Activated CD8-positive, alpha-beta T cell treated with anti-CD3 and anti-CD28 coated beads for 36 hours (primary cell): ENCODE measurements around the gene INPP5E. TPM values are rescaled to one million over a fixed set of nuclear protein-coding genes. Genes with fewer than 3 reads are reported as not detected.

ENCODE experiments used
- ATAC-seq: fragments of 200-7000 bp; cut with Tn5 transposase; one replicate; pipeline ENCODE4 v1.10.0; 2021; ENCODE audit warnings: mild to moderate bottlenecking, moderate library complexity
- CTCF ChIA-PET: fragments of 350-600 bp; sonication (Branson Sonifier 250); formaldehyde crosslinking; loops from one replicate; lab custom pipeline; 2021; ENCODE audit warnings: antibody characterized with exemption; lab: Charles Lee
- POLR2A ChIA-PET: fragments of 350-600 bp; sonication (Branson Sonifier 250); formaldehyde crosslinking; loops from one replicate; lab custom pipeline; 2021; ENCODE audit warnings: antibody characterized with exemption; lab: Charles Lee
- DNase-seq: peaks from one replicate; pipeline ENCODE4 v3.0.0-alpha.2; 2020
- H3K27ac Mint-ChIP-seq: one replicate; pipeline ENCODE4 v1.8.0; 2021; ENCODE audit warnings: mild to moderate bottlenecking, mixed read lengths
- H3K27me3 Mint-ChIP-seq: one replicate; pipeline ENCODE4 v1.8.0; 2021; ENCODE audit warnings: mixed read lengths
- H3K36me3 Mint-ChIP-seq: one replicate; pipeline ENCODE4 v1.8.0; 2021; ENCODE audit warnings: low read depth, mixed read lengths
- H3K4me1 Mint-ChIP-seq: one replicate; pipeline ENCODE4 v1.8.0; 2021; ENCODE audit warnings: low read depth, mixed read lengths
- H3K4me3 Mint-ChIP-seq: one replicate; pipeline ENCODE4 v1.8.0; 2021; ENCODE audit warnings: mild to moderate bottlenecking, moderate library complexity, mixed read lengths
- H3K9me3 Mint-ChIP-seq: one replicate; pipeline ENCODE4 v1.8.0; 2021; ENCODE audit warnings: mixed read lengths
- CTCF ChIP-seq: fragments of 200-600 bp; IDR thresholded peaks from one replicate; pipeline ENCODE4 v1.8.0; 2022; ENCODE audit warnings: antibody characterized with exemption, mild to moderate bottlenecking
- intact Hi-C: fragments of 100-400 bp; cut with micrococcal nuclease; formaldehyde crosslinking; loops from one replicate; pipeline ENCODE4 v1.10.0; 2022
- total RNA-seq, 2 experiments: library from RNA; stranded (reverse); gene quantifications; one replicate each; pipeline ENCODE4 v1.2.3, GENCODE V29; 2021

INPP5E gene
- total RNA-seq, 2 experiments from 2014 or later, result 12.0 to 13.8 TPM

GRCh38 chr9:136431782-136432350 is 7.8 kb downstream of the INPP5E start:
- intact Hi-C loops, result no loop called here
- peaks cover 8% of the 10 kb centered on the region for H3K4me1 Mint-ChIP-seq
- TF ChIP-seq CTCF, result no peak
- no peaks in the 10 kb centered on the region for H3K27me3 Mint-ChIP-seq
- DNase-seq (no peak), ATAC-seq (no peak)
- H3K27ac Mint-ChIP-seq, result no peak overlapping the region
- H3K4me3 Mint-ChIP-seq, result no peak overlapping the region
- POLR2A ChIA-PET, result no interaction called here
- CTCF ChIA-PET, result no interaction called here
- no peaks in the 10 kb centered on the region for H3K9me3 Mint-ChIP-seq
- H3K36me3 Mint-ChIP-seq, result peaks cover under 1% of the 10 kb centered on the region

GRCh38 chr9:136430588-136431234 is 8.9 kb downstream of the INPP5E start:
- ChIA-PET CTCF (no interaction called here), POLR2A (interaction anchor here (1.7 kb wide), 1 partner anchor 10 kb away, joined by 5 read pairs; no protein-coding TSS in a partner anchor)
- DNase-seq (no peak), ATAC-seq (no peak)
- H3K4me1 Mint-ChIP-seq, result peaks cover under 1% of the 10 kb centered on the region
- no peaks in the 10 kb centered on the region for H3K27me3 Mint-ChIP-seq
- H3K27ac Mint-ChIP-seq, result no peak overlapping the region
- TF ChIP-seq CTCF, result no peak
- H3K9me3 Mint-ChIP-seq, result no peaks in the 10 kb centered on the region
- intact Hi-C loops, result no loop called here
- no peak overlapping the region for H3K4me3 Mint-ChIP-seq
- peaks cover 3% of the 10 kb centered on the region for H3K36me3 Mint-ChIP-seq

- no peak for TF ChIP-seq CTCF
- Mint-ChIP-seq H3K9me3 (no peaks in the 10 kb centered on the region), H3K4me1 (no peaks in the 10 kb centered on the region), H3K4me3 (no peak overlapping the region), H3K36me3 (peaks cover 9% of the 10 kb centered on the region), H3K27ac (no peak overlapping the region), H3K27me3 (no peaks in the 10 kb centered on the region)
- POLR2A ChIA-PET, result interaction anchor here (1.0 to 1.7 kb wide), 3 partner anchors 8 to 12 kb away, joined by 3 to 5 read pairs (median 4); no protein-coding TSS in a partner anchor
- intact Hi-C loops, result no loop called here
- no peak for ATAC-seq
- no peak for DNase-seq
- CTCF ChIA-PET, result no interaction called here
Measured at GRCh38 chr9:136429683-136430491, 9.8 kb downstream of the INPP5E start.

GRCh38 chr9:136429075-136429628 is 10.5 kb downstream of the INPP5E start:
- Mint-ChIP-seq H3K27ac (no peak overlapping the region), H3K36me3 (peaks cover 10% of the 10 kb centered on the region), H3K27me3 (no peaks in the 10 kb centered on the region), H3K9me3 (no peaks in the 10 kb centered on the region), H3K4me1 (no peaks in the 10 kb centered on the region), H3K4me3 (no peak overlapping the region)
- CTCF ChIA-PET, result no interaction called here
- POLR2A ChIA-PET, result interaction anchor here (0.6 to 1.1 kb wide), 3 partner anchors 9 to 91 kb away, joined by 3 to 4 read pairs (median 3); no protein-coding TSS in a partner anchor
- DNase-seq (no peak), ATAC-seq (no peak)
- no peak for TF ChIP-seq CTCF
- intact Hi-C loops, result no loop called here
